Endothelial cell of umbilical vein (primary cell): ENCODE results near the gene OSBP2. TPM values are rescaled to one million over a fixed set of nuclear protein-coding genes. Genes with fewer than 3 reads are reported as not detected.

Experiments used
- BruUV-seq: library from RNA; stranded (reverse); fragments of 400-500 nt; replicated peaks from 2 replicates; lab custom pipeline; 2021; lab: Mats Ljungman, UMichigan
- CTCF ChIA-PET: fragments of 300-600, 350-600 bp; sonication (Branson Sonifier 250); formaldehyde crosslinking; loops from one replicate; lab custom pipeline; 2021; ENCODE audit warnings: antibody characterized with exemption, inconsistent platforms; lab: Charles Lee
- POLR2A ChIA-PET: fragments of 300-600, 350-600 bp; sonication (Branson Sonifier 250); formaldehyde crosslinking; loops from one replicate; lab custom pipeline; 2021; ENCODE audit warnings: antibody characterized with exemption, inconsistent platforms; lab: Charles Lee
- DNase-seq: peaks from one replicate; pipeline ENCODE4 v3.0.0-alpha.2; 2011; ENCODE audit warnings: low read depth, low spot score
- FAIRE-seq: peaks from 2 replicates; lab custom pipeline; 2011; peaks lifted over from hg19 to GRCh38; lab: Jason Lieb, UNC
- H2AFZ ChIP-seq: 2 replicates; pipeline ENCODE4 v1.6.0; 2012; ENCODE audit warnings: low read depth, low read length, control low read depth, inconsistent platforms
- H3K27ac ChIP-seq: 2 replicates; pipeline ENCODE4 v1.5.1; 2011; ENCODE audit warnings: low read depth, mild to moderate bottlenecking, control low read depth, low read length, moderate library complexity; ENCODE audit not compliant: insufficient read depth
- H3K27me3 ChIP-seq, 2 experiments: 2 replicates each; pipeline versions ENCODE4 v1.6.0 to v1.6.1; 2011; ENCODE audit warnings: low read length in 2 of 2, mixed read lengths in 1 of 2; ENCODE audit not compliant: control insufficient read depth in 2 of 2, insufficient read depth in 2 of 2
- H3K36me3 ChIP-seq, 2 experiments: 2 replicates in 1 of 2; 3 replicates in 1 of 2; pipeline ENCODE4 v1.5.1; 2011; ENCODE audit warnings: low read length in 2 of 2, mild to moderate bottlenecking in 1 of 2, moderate library complexity in 1 of 2; ENCODE audit not compliant: control insufficient read depth in 2 of 2, insufficient read depth in 2 of 2; ENCODE audit errors: extremely low read depth in 1 of 2
- H3K4me1 ChIP-seq: 3 replicates; pipeline ENCODE4 v1.5.1; 2011; ENCODE audit warnings: mild to moderate bottlenecking, low read length; ENCODE audit not compliant: control insufficient read depth, insufficient read depth; ENCODE audit errors: extremely low read depth
- H3K4me2 ChIP-seq: 2 replicates; pipeline ENCODE4 v1.6.1; 2011; ENCODE audit warnings: low read length, control low read depth, mixed read lengths; ENCODE audit not compliant: insufficient read depth
- H3K4me3 ChIP-seq, 3 experiments: fragments of 200-600 bp in 1 of 3; sonication (generic), shearing (Covaris generic) in 1 of 3; replicated peaks in 1 of 3; 2 replicates each; pipeline ENCODE4 v1.5.1; 2011 to 2016; ENCODE audit warnings: control low read depth in 3 of 3, low read length in 3 of 3, mild to moderate bottlenecking in 2 of 3, inconsistent platforms in 1 of 3, low read depth in 1 of 3, moderate library complexity in 1 of 3; ENCODE audit not compliant: insufficient read depth in 1 of 3
- H3K79me2 ChIP-seq: 2 replicates; pipeline ENCODE4 v1.6.0; 2012; ENCODE audit warnings: low read length, inconsistent platforms; ENCODE audit not compliant: control insufficient read depth, insufficient read depth
- H3K9ac ChIP-seq: replicated peaks from 2 replicates; pipeline ENCODE3; 2011; ENCODE audit warnings: low read length, control low read depth; ENCODE audit not compliant: insufficient read depth; ENCODE audit errors: extremely low read depth
- H3K9me1 ChIP-seq: replicated peaks from 3 replicates; pipeline ENCODE4 v1.6.0; 2011; ENCODE audit warnings: mild to moderate bottlenecking, low read length; ENCODE audit not compliant: control insufficient read depth, insufficient read depth; ENCODE audit errors: extremely low read depth
- H3K9me3 ChIP-seq: replicated peaks from 2 replicates; pipeline ENCODE4 v1.5.1; 2012; ENCODE audit warnings: low read length, inconsistent platforms; ENCODE audit not compliant: control insufficient read depth, insufficient read depth
- H4K20me1 ChIP-seq: replicated peaks from 2 replicates; pipeline ENCODE3; 2011; ENCODE audit warnings: mild to moderate bottlenecking, low read length; ENCODE audit not compliant: control insufficient read depth, insufficient read depth; ENCODE audit errors: extremely low read depth
- EZH2 ChIP-seq: IDR thresholded peaks from 2 replicates; pipeline ENCODE4 v1.6.1; 2012; ENCODE audit warnings: borderline replicate concordance, low read depth, mild to moderate bottlenecking, moderate library complexity, low read length, inconsistent platforms; ENCODE audit not compliant: severe bottlenecking
- FOS ChIP-seq: IDR thresholded peaks from 2 replicates; pipeline ENCODE4 v1.6.1; 2011; ENCODE audit warnings: mild to moderate bottlenecking, low read length, moderate library complexity, borderline replicate concordance; ENCODE audit not compliant: insufficient read depth
- GATA2 ChIP-seq: IDR thresholded peaks from 2 replicates; pipeline ENCODE4 v1.7.0; 2011; ENCODE audit warnings: low read depth, mild to moderate bottlenecking, moderate library complexity, mixed read lengths, low read length; ENCODE audit not compliant: insufficient read length, insufficient read depth
- JUN ChIP-seq: IDR thresholded peaks from 2 replicates; pipeline ENCODE4 v1.6.1; 2011; ENCODE audit warnings: borderline replicate concordance, low read depth; ENCODE audit not compliant: insufficient read length, insufficient read depth
- MYC ChIP-seq: IDR thresholded peaks from one replicate; pipeline ENCODE4 v1.6.1; 2011; ENCODE audit warnings: mild to moderate bottlenecking, low read depth, low read length
- POLR2A ChIP-seq: IDR thresholded peaks from 2 replicates; pipeline ENCODE4 v1.6.1; 2012; ENCODE audit warnings: low read depth, mild to moderate bottlenecking, control low read depth, low read length
- POLR2AphosphoS5 ChIP-seq: IDR thresholded peaks from 2 replicates; pipeline ENCODE4 v1.6.1; 2012; ENCODE audit warnings: low read depth, mild to moderate bottlenecking, control low read depth, low read length, moderate library complexity; ENCODE audit not compliant: insufficient read depth
- dilution Hi-C: fragments of 300-500 bp; cut with MboI; formaldehyde crosslinking; loops from one replicate; pipeline ENCODE4 v1.15.0; 2019; ENCODE audit warnings: low sequenced_read_pairs; ENCODE audit not compliant: extremely low pct_ligation_motif_present
- intact Hi-C: fragments of 100-400 bp; cut with micrococcal nuclease; formaldehyde crosslinking; loops from one replicate; pipeline ENCODE4 v1.10.0; 2022
- polyA plus RNA-seq, 4 experiments: library from polyadenylated mRNA; depleted of rRNA in 3 of 4; stranded (reverse) in 3 of 4; unstranded in 1 of 4; fragments of >200 nt; gene quantifications; 2 replicates each; pipeline versions ENCODE4 v1.2.1 to v1.2.3, GENCODE V29; 2011 to 2012; ENCODE audit warnings: missing spikeins in 1 of 4
- total RNA-seq: library from RNA; stranded (reverse); gene quantifications from 2 replicates; pipeline ENCODE4 v1.2.3, GENCODE V29; 2021
- TF ChIP-seq, protein P1 (sequence below), 2 donors: IDR thresholded peaks; 1 replicate in 1 of 2; 2 replicates in 1 of 2; pipeline ENCODE4 v1.5.1; 2011; ENCODE audit warnings: low read length in 2 of 2, mild to moderate bottlenecking in 2 of 2, moderate library complexity in 2 of 2, control low read depth in 1 of 2, inconsistent platforms in 1 of 2, low read depth in 1 of 2; ENCODE audit not compliant: insufficient read depth in 1 of 2; ENCODE audit errors: extremely low read depth in 1 of 2
- TF ChIP-seq, protein P2 (sequence below): IDR thresholded peaks from 2 replicates; pipeline ENCODE4 v1.6.1; 2011; ENCODE audit not compliant: insufficient read depth, insufficient read length

The OSBP2 gene
- total and polyA plus RNA-seq, 2 donors (not counting 3 experiments of a cell fraction or from before 2014, with no cell fraction given): 4.1 to 7.5 TPM

GRCh38 chr22:30830907-30831306 is 136.2 kb downstream of the OSBP2 start:
- peak overlapping the region; percentile 69 for H3K27ac ChIP-seq
- H3K9me3 ChIP-seq: no peaks in the 10 kb centered on the region
- H3K36me3 ChIP-seq: no peaks in the 10 kb centered on the region
- BruUV-seq: no TSS peak
- POLR2A ChIA-PET: no interaction called here
- no peaks in the 10 kb centered on the region for H3K9me1 ChIP-seq
- no peak overlapping the region for H3K9ac ChIP-seq
- no peaks in the 10 kb centered on the region for H3K79me2 ChIP-seq
- no peaks in the 10 kb centered on the region for H3K27me3 ChIP-seq
- FAIRE-seq: peak; percentile 97
- no peak overlapping the region for H2AFZ ChIP-seq
- CTCF ChIA-PET: no interaction called here
- peak; percentile 92 for DNase-seq
- intact Hi-C loops (loop anchor here (1.0 kb wide), 2 partner anchors 29 to 35 kb away; no protein-coding TSS in a partner anchor), dilution Hi-C loops (no loop called here)
- H3K4me1 ChIP-seq: peaks cover 18% of the 10 kb centered on the region
- no peak overlapping the region for H3K4me3 ChIP-seq
- H3K4me2 ChIP-seq: peak overlapping the region; percentile 31
- H4K20me1 ChIP-seq: no peaks in the 10 kb centered on the region
- TF ChIP-seq, protein P1, sequence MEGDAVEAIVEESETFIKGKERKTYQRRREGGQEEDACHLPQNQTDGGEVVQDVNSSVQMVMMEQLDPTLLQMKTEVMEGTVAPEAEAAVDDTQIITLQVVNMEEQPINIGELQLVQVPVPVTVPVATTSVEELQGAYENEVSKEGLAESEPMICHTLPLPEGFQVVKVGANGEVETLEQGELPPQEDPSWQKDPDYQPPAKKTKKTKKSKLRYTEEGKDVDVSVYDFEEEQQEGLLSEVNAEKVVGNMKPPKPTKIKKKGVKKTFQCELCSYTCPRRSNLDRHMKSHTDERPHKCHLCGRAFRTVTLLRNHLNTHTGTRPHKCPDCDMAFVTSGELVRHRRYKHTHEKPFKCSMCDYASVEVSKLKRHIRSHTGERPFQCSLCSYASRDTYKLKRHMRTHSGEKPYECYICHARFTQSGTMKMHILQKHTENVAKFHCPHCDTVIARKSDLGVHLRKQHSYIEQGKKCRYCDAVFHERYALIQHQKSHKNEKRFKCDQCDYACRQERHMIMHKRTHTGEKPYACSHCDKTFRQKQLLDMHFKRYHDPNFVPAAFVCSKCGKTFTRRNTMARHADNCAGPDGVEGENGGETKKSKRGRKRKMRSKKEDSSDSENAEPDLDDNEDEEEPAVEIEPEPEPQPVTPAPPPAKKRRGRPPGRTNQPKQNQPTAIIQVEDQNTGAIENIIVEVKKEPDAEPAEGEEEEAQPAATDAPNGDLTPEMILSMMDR (IDR thresholded peaks at IDR 0.05; ENCODE audit: extremely low read depth in 1 of 2, insufficient read depth in 1 of 2, low read depth in 1 of 2, low read length in 2 of 2): no peak
- TF ChIP-seq, protein P2, sequence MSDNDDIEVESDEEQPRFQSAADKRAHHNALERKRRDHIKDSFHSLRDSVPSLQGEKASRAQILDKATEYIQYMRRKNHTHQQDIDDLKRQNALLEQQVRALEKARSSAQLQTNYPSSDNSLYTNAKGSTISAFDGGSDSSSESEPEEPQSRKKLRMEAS: no peak
- TF ChIP-seq GATA2 (no peak), POLR2AphosphoS5 (peak; percentile 44), FOS (peak; percentile 60), POLR2A (no peak), MYC (no peak), JUN (peak; percentile 54), EZH2 (no peak)
